OCI-LY3 (cell line): ENCODE data around the gene COX6B2.

Experiments used
- H2AFZ ChIP-seq: fragments of 200-600, 300-600 bp; shearing (Covaris generic); 2 replicates; pipeline ENCODE4 v1.6.0; 2014; ENCODE audit warnings: antibody characterized with exemption, low read depth, low read length
- H3K27ac ChIP-seq: fragments of 200-600, 300-600 bp; sonication (generic); 2 replicates; pipeline ENCODE4 v1.5.1; 2014; ENCODE audit warnings: mild to moderate bottlenecking, low read length, moderate library complexity, mixed read lengths
- H3K27me3 ChIP-seq: fragments of 200-600, 300-600 bp; sonication (generic); 2 replicates; pipeline ENCODE4 v1.6.1; 2014; ENCODE audit warnings: low read depth, low read length, mixed read lengths
- H3K36me3 ChIP-seq: fragments of 200-600, 300-600 bp; sonication (generic); replicated peaks from 2 replicates; pipeline ENCODE3; 2014; ENCODE audit warnings: low read depth, low read length, mixed read lengths
- H3K4me1 ChIP-seq: fragments of 300-600, 200-600 bp; sonication (generic); 2 replicates; pipeline ENCODE4 v1.6.1; 2014; ENCODE audit warnings: low read length, mixed read lengths
- H3K4me2 ChIP-seq: fragments of 200-600, 300-600 bp; sonication (generic); 2 replicates; pipeline ENCODE4 v1.6.1; 2014; ENCODE audit warnings: low read length, mixed read lengths
- H3K4me3 ChIP-seq: fragments of 300-600, 200-600 bp; sonication (generic); 2 replicates; pipeline ENCODE4 v1.5.1; 2014; ENCODE audit warnings: antibody characterized with exemption, mild to moderate bottlenecking, low read length, moderate library complexity
- H3K79me2 ChIP-seq: fragments of 300-600, 200-600 bp; shearing (Covaris generic); 2 replicates; pipeline ENCODE4 v1.6.1; 2014; ENCODE audit warnings: mild to moderate bottlenecking, low read length, mixed read lengths
- H3K9ac ChIP-seq: fragments of 300-600, 200-600 bp; shearing (Covaris generic); 2 replicates; pipeline ENCODE4 v1.6.0; 2014; ENCODE audit warnings: mild to moderate bottlenecking, low read length, moderate library complexity
- H3K9me3 ChIP-seq: fragments of 200-600, 300-600 bp; shearing (Covaris generic); 2 replicates; pipeline ENCODE4 v1.6.1; 2014; ENCODE audit warnings: low read length, mixed read lengths; ENCODE audit not compliant: insufficient read depth
- H4K20me1 ChIP-seq: fragments of 200-600, 300-600 bp; sonication (generic); 2 replicates; pipeline ENCODE4 v1.6.1; 2016; ENCODE audit warnings: low read length, mixed read lengths; ENCODE audit not compliant: insufficient read depth
- EZH2phosphoT487 ChIP-seq: fragments of 200-600 bp; shearing (Covaris generic); IDR thresholded peaks from 2 replicates; pipeline ENCODE4 v1.6.1; 2018; ENCODE audit warnings: antibody characterized with exemption, mixed run types, low read depth
- TF ChIP-seq, protein P1 (sequence below): fragments of 200-600, 300-600 bp; sonication (generic); IDR thresholded peaks from 2 replicates; pipeline ENCODE4 v1.5.1; 2014; ENCODE audit warnings: antibody characterized with exemption, low read length, low read depth

COX6B2 gene

GRCh38 chr19:55352040-55352439 is 2.5 kb downstream of the COX6B2 start:
- Histone ChIP-seq H3K4me2 (no peak overlapping the region), H4K20me1 (0 out of 2 replicates have a peak, but pooled peaks cover 2% of the 10 kb centered on the region), H3K4me1 (no peaks in the 10 kb centered on the region), H3K36me3 (no peaks in the 10 kb centered on the region), H3K9ac (no peak overlapping the region), H2AFZ (no peak overlapping the region), H3K4me3 (no peak overlapping the region), H3K27ac (no peak overlapping the region), H3K9me3 (no peaks in the 10 kb centered on the region), H3K79me2 (no peaks in the 10 kb centered on the region), H3K27me3 (peaks cover 2% of the 10 kb centered on the region; the same call in 1 of the 2 replicates)
- no peak for TF ChIP-seq EZH2phosphoT487
- TF ChIP-seq, protein P1, sequence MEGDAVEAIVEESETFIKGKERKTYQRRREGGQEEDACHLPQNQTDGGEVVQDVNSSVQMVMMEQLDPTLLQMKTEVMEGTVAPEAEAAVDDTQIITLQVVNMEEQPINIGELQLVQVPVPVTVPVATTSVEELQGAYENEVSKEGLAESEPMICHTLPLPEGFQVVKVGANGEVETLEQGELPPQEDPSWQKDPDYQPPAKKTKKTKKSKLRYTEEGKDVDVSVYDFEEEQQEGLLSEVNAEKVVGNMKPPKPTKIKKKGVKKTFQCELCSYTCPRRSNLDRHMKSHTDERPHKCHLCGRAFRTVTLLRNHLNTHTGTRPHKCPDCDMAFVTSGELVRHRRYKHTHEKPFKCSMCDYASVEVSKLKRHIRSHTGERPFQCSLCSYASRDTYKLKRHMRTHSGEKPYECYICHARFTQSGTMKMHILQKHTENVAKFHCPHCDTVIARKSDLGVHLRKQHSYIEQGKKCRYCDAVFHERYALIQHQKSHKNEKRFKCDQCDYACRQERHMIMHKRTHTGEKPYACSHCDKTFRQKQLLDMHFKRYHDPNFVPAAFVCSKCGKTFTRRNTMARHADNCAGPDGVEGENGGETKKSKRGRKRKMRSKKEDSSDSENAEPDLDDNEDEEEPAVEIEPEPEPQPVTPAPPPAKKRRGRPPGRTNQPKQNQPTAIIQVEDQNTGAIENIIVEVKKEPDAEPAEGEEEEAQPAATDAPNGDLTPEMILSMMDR, result no peak

DNA sequence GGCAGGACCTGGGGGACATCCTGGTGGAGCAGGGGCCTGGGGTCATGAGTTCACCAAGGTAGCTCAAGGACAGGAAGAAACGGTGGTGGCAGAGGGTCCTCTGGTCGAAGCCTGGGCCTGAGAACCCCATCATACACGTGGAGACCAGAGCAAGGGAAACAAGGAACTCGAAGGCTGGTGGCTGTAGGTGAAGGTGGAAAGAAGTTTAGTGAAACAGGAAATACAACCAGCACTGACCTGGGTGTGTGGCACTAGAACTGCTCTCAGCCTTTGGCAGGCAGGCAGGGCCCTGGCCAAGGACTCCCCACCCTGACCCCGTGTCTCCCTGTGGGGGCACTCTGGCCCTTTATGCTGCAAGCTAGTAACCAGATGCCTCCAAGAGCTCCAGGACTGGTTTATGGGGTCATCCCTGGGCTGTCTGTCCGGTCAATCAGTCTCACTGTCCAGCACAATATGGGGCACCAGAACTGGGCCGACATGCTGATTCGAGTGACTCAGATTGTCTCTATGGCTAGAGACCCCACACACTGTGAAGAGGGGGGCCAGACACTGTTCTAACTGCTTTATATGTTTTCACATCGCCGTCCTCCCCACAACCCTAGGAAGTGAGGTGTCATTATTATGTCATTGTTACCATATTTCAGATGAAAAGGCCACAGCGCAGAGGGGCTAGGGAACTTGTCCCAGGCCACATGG is 3.8 kb downstream of the COX6B2 start:
- Histone ChIP-seq H3K27me3 (no peaks in the 10 kb centered on the region; the same call in 1 of the 2 replicates), H4K20me1 (0 out of 2 replicates have a peak, but pooled peaks cover 2% of the 10 kb centered on the region), H3K27ac (no peak overlapping the region), H3K79me2 (no peaks in the 10 kb centered on the region), H3K4me3 (no peak overlapping the region), H2AFZ (no peak overlapping the region), H3K4me1 (no peaks in the 10 kb centered on the region), H3K9ac (no peak overlapping the region), H3K4me2 (no peak overlapping the region), H3K36me3 (no peaks in the 10 kb centered on the region), H3K9me3 (no peaks in the 10 kb centered on the region)
- TF ChIP-seq EZH2phosphoT487, result no peak
- TF ChIP-seq, protein P1, result no peak

- H3K79me2 ChIP-seq, result no peaks in the 10 kb centered on the region
- peaks cover 3% of the 10 kb centered on the region for H3K36me3 ChIP-seq
- no peak overlapping the region for H3K4me3 ChIP-seq
- H3K27ac ChIP-seq, result no peak overlapping the region
- no peaks in the 10 kb centered on the region for H3K9me3 ChIP-seq
- H3K4me2 ChIP-seq, result no peak overlapping the region
- 0 out of 2 replicates have a peak, but pooled peaks cover 2% of the 10 kb centered on the region for H4K20me1 ChIP-seq
- H3K27me3 ChIP-seq, result no peaks in the 10 kb centered on the region
- TF ChIP-seq, protein P1, result no peak
- no peak for TF ChIP-seq EZH2phosphoT487
- no peaks in the 10 kb centered on the region for H3K4me1 ChIP-seq
- no peak overlapping the region for H3K9ac ChIP-seq
- H2AFZ ChIP-seq, result no peak overlapping the region
Observed at GRCh38 chr19:55348317-55349034, 6.0 kb downstream of the COX6B2 start.

- Histone ChIP-seq H3K9ac (no peak overlapping the region), H3K27ac (no peak overlapping the region), H2AFZ (no peak overlapping the region), H3K9me3 (no peaks in the 10 kb centered on the region), H3K4me2 (no peak overlapping the region), H3K4me3 (no peak overlapping the region), H3K79me2 (no peaks in the 10 kb centered on the region), H3K27me3 (no peaks in the 10 kb centered on the region), H4K20me1 (0 out of 2 replicates have a peak, but pooled peaks cover 2% of the 10 kb centered on the region), H3K36me3 (peaks cover 5% of the 10 kb centered on the region), H3K4me1 (no peaks in the 10 kb centered on the region)
- no peak for TF ChIP-seq EZH2phosphoT487
- TF ChIP-seq, protein P1, result no peak
Observed at GRCh38 chr19:55347442-55348009, 7.0 kb downstream of the COX6B2 start.
